B cell (primary cell): ENCODE data around the gene NABP1. TPM values are rescaled to one million over a fixed set of nuclear protein-coding genes. Genes with fewer than 3 reads are reported as not detected.

Experiments used
- ATAC-seq: fragments of 200-7000 bp; cut with Tn5 transposase; one replicate; pipeline ENCODE4 v1.10.0; 2021; ENCODE audit warnings: low read depth, mild to moderate bottlenecking, moderate number of reproducible peaks, moderate library complexity
- CTCF ChIA-PET: fragments of 350-600 bp; sonication (Branson Sonifier 250); formaldehyde crosslinking; loops from one replicate; lab custom pipeline; 2021; ENCODE audit warnings: antibody characterized with exemption, inconsistent platforms; lab: Charles Lee
- POLR2A ChIA-PET: fragments of 350-600 bp; sonication (Branson Sonifier 250); formaldehyde crosslinking; loops from one replicate; lab custom pipeline; 2021; ENCODE audit warnings: antibody characterized with exemption; lab: Charles Lee
- DNase-seq: peaks from one replicate; pipeline ENCODE4 v3.0.0; 2013
- H2AFZ ChIP-seq: 2 replicates; pipeline ENCODE4 v1.6.1; 2012; ENCODE audit warnings: mild to moderate bottlenecking, low read depth, low read length; ENCODE audit not compliant: insufficient read depth, poor library complexity, severe bottlenecking
- H3K27ac ChIP-seq, 2 donors: 1 replicate in 1 of 2; 2 replicates in 1 of 2; pipeline ENCODE4 v1.5.1; 2012 to 2013; ENCODE audit warnings: low read length in 2 of 2, mild to moderate bottlenecking in 2 of 2, moderate library complexity in 1 of 2
- H3K27me3 ChIP-seq, 4 experiments: fragments of 200-600 bp in 1 of 4; sonication (generic) in 1 of 4; replicated peaks in 1 of 4; 1 replicate in 2 of 4; 2 replicates in 2 of 4; pipeline versions ENCODE4 v1.6.1 to v1.7.0; 2013 to 2016; ENCODE audit warnings: low read length in 3 of 4, mild to moderate bottlenecking in 2 of 4, mixed read lengths in 1 of 4, moderate library complexity in 1 of 4; ENCODE audit not compliant: insufficient read depth in 4 of 4, control insufficient read depth in 3 of 4; ENCODE audit errors: control extremely low read depth in 1 of 4
- H3K36me3 ChIP-seq, 2 experiments: replicated peaks in 1 of 2; 1 replicate in 1 of 2; 2 replicates in 1 of 2; pipeline versions ENCODE4 v1.6.1 to v1.7.1; 2013; ENCODE audit warnings: low read length in 1 of 2; ENCODE audit not compliant: insufficient read depth in 2 of 2, control insufficient read depth in 1 of 2; ENCODE audit errors: control extremely low read depth in 1 of 2, extremely low read depth in 1 of 2
- H3K4me1 ChIP-seq, 2 donors: fragments of 200-600 bp in 1 of 2; sonication (generic) in 1 of 2; 1 replicate in 1 of 2; 2 replicates in 1 of 2; pipeline versions ENCODE4 v1.5.1 to v1.6.1; 2013 to 2017; ENCODE audit warnings: low read length in 2 of 2; ENCODE audit not compliant: control insufficient read depth in 2 of 2, insufficient read depth in 2 of 2
- H3K4me2 ChIP-seq: replicated peaks from 2 replicates; pipeline ENCODE3; 2012; ENCODE audit warnings: mild to moderate bottlenecking, low read depth, low read length; ENCODE audit not compliant: poor library complexity, severe bottlenecking
- H3K4me3 ChIP-seq, 5 experiments: fragments of 200-600 bp in 1 of 5; sonication (generic) in 1 of 5; 1 replicate in 3 of 5; 2 replicates in 2 of 5; pipeline versions ENCODE4 v1.5.1 to v1.7.0; 2011 to 2016; ENCODE audit warnings: low read length in 4 of 5, mild to moderate bottlenecking in 4 of 5, low read depth in 2 of 5, control low read depth in 1 of 5, moderate library complexity in 1 of 5; ENCODE audit not compliant: insufficient read depth in 1 of 5; ENCODE audit errors: control extremely low read depth in 1 of 5, extremely low read depth in 1 of 5
- H3K79me2 ChIP-seq: fragments of 200-600 bp; sonication (generic); one replicate; pipeline ENCODE4 v1.6.0; 2016; ENCODE audit warnings: low read length; ENCODE audit not compliant: control insufficient read depth, insufficient read depth
- H3K9ac ChIP-seq: fragments of 200-600 bp; sonication (generic); 2 replicates; pipeline ENCODE4 v1.6.1; 2017; ENCODE audit warnings: mild to moderate bottlenecking, low read length, moderate library complexity
- H3K9me3 ChIP-seq, 3 donors: one replicate each; pipeline versions ENCODE4 v1.6.1 to v1.7.1; 2013; ENCODE audit warnings: low read length in 2 of 3; ENCODE audit not compliant: control insufficient read depth in 2 of 3, insufficient read depth in 1 of 3; ENCODE audit errors: control extremely low read depth in 1 of 3
- H4K20me1 ChIP-seq: 2 replicates; pipeline ENCODE4 v1.6.0; 2012; ENCODE audit warnings: mild to moderate bottlenecking, low read length; ENCODE audit not compliant: insufficient read depth, control insufficient read depth, poor library complexity, severe bottlenecking
- H3K27ac Mint-ChIP-seq: one replicate; pipeline ENCODE4 v1.8.0; 2021; ENCODE audit warnings: mixed read lengths
- H3K27me3 Mint-ChIP-seq: one replicate; pipeline ENCODE4 v1.8.0; 2021; ENCODE audit warnings: mixed read lengths
- H3K4me1 Mint-ChIP-seq: one replicate; pipeline ENCODE4 v1.8.0; 2021; ENCODE audit warnings: mixed read lengths
- H3K4me3 Mint-ChIP-seq: one replicate; pipeline ENCODE4 v1.8.0; 2021; ENCODE audit warnings: mixed read lengths
- H3K9me3 Mint-ChIP-seq: one replicate; pipeline ENCODE4 v1.8.0; 2022; ENCODE audit warnings: mixed read lengths; ENCODE audit not compliant: insufficient read depth
- EZH2 ChIP-seq: IDR thresholded peaks from 2 replicates; pipeline ENCODE4 v1.6.1; 2012; ENCODE audit warnings: borderline replicate concordance, low read depth, mild to moderate bottlenecking, moderate library complexity, low read length; ENCODE audit not compliant: insufficient read depth, poor library complexity, severe bottlenecking
- WGBS: methylation state at CpG from one replicate; pipeline ENCODE4 v1.1.5; 2013; ENCODE audit warnings: missing lambda C conversion rate; ENCODE audit not compliant: insufficient coverage; 5-methylcytosine and 5-hydroxymethylcytosine counted together
- intact Hi-C: fragments of 100-400 bp; cut with micrococcal nuclease; formaldehyde crosslinking; loops from one replicate; pipeline ENCODE4 v1.10.0; 2022
- polyA plus RNA-seq: library from polyadenylated mRNA; depleted of rRNA; stranded (reverse); fragments of >200 nt; gene quantifications from 2 replicates; pipeline ENCODE4 v1.2.3, GENCODE V29; 2012
- total RNA-seq, 2 donors: library from RNA; stranded (reverse); fragments of 120-200 nt in 1 of 2; gene quantifications; 1 replicate in 1 of 2; 2 replicates in 1 of 2; pipeline versions ENCODE4 v1.2.3 to v1.2.4, GENCODE V29; 2013 to 2022
- TF ChIP-seq, protein P1 (sequence below): fragments of 200-600 bp; IDR thresholded peaks from one replicate; pipeline ENCODE4 v1.8.0; 2022; ENCODE audit warnings: antibody characterized with exemption, mild to moderate bottlenecking

Gene NABP1
- total and polyA plus RNA-seq, 2 donors (not counting 1 experiment from before 2014, with no cell fraction given), result 7.2 to 56.4 TPM

DNA sequence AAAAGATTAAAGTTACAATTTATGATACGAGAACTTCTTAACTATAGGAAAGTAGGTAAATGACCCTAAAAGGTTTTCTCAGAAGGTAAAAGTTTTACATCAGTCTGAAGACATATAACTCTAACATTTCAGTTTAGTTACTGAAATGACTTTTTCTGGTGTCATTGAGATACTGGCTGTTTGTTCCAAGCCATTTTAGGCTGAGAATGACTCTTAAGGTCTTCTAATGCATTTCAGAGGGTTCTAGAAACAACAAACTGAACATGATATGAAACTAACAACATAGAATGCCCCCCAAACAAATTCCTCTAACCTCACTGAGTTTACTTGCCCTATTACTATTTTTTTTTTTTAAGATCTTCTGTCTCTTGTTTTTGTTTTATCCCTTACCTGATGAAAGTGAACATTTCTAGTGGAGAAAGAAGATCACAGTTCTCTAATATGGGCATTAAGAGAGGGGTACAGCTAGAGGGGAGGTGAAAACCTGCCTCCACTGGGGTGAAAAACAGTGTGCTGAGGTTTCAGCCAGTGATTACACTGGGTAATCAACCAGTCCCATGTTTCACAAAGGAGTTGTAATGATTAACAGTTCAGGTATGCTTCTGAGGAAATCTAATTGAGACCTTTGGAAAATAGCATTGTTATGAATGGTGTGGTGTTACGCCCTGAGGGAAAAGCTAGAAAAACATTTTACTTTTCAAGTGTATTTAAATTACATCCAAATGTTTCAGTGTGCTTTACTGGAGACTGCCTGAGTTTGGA, 11.2 kb downstream of the NABP1 start:
- H3K4me2 ChIP-seq, result no peak overlapping the region
- no peak overlapping the region for H3K9ac ChIP-seq
- no CpG with 5 or more reads among the region's 2 CpGs for WGBS
- no peaks in the 10 kb centered on the region for H4K20me1 ChIP-seq
- TF ChIP-seq EZH2, result no peak
- TF ChIP-seq, protein P1, sequence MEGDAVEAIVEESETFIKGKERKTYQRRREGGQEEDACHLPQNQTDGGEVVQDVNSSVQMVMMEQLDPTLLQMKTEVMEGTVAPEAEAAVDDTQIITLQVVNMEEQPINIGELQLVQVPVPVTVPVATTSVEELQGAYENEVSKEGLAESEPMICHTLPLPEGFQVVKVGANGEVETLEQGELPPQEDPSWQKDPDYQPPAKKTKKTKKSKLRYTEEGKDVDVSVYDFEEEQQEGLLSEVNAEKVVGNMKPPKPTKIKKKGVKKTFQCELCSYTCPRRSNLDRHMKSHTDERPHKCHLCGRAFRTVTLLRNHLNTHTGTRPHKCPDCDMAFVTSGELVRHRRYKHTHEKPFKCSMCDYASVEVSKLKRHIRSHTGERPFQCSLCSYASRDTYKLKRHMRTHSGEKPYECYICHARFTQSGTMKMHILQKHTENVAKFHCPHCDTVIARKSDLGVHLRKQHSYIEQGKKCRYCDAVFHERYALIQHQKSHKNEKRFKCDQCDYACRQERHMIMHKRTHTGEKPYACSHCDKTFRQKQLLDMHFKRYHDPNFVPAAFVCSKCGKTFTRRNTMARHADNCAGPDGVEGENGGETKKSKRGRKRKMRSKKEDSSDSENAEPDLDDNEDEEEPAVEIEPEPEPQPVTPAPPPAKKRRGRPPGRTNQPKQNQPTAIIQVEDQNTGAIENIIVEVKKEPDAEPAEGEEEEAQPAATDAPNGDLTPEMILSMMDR, result no peak
- peaks cover 5 to 27% of the 10 kb centered on the region in 2 experiments for H3K36me3 ChIP-seq
- Mint-ChIP-seq H3K9me3 (no peaks in the 10 kb centered on the region), H3K27ac (no peak overlapping the region), H3K27me3 (no peaks in the 10 kb centered on the region), H3K4me1 (peaks cover 20% of the 10 kb centered on the region), H3K4me3 (no peak overlapping the region)
- peaks cover 3 to 7% of the 10 kb centered on the region in 2 donors for H3K4me1 ChIP-seq
- intact Hi-C loops, result no loop called here
- no peaks in the 10 kb centered on the region for H3K79me2 ChIP-seq
- ATAC-seq (no peak), DNase-seq (no peak)
- CTCF ChIA-PET, result interaction anchor here (0.7 to 2.8 kb wide), 9 partner anchors 8 to 473 kb away, joined by 3 to 33 read pairs (median 4); no protein-coding TSS in a partner anchor
- no peak overlapping the region for H2AFZ ChIP-seq
- H3K4me3 ChIP-seq, result no peak overlapping the region
- H3K27me3 ChIP-seq, result no peaks in the 10 kb centered on the region
- POLR2A ChIA-PET, result no interaction called here
- no peaks in the 10 kb centered on the region for H3K9me3 ChIP-seq
- peak overlapping the region in 1 of 2 donors; percentile 11 for H3K27ac ChIP-seq

DNA sequence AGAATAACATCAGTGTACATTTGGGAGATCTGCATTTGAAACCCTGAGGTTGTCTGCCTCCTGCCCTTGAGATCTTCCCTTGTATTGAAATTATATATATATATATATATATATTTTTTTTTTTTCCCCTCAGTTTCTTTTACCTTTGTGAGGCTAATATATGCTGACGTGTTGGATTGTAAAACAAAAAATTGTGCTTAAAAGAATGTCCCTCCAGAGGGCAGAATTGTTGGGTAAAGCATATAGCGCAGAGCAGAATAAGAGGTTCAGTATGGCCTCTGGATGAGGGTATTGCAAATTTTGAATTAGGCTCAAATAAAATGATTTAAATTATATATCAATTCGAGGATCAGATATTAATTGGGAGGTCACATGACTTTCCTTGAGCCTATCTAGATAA, 12.4 kb downstream of the NABP1 start:
- H3K9me3 ChIP-seq, result no peaks in the 10 kb centered on the region
- H4K20me1 ChIP-seq, result no peaks in the 10 kb centered on the region
- intact Hi-C loops, result no loop called here
- no peak overlapping the region for H3K27ac ChIP-seq
- peaks cover 20% of the 10 kb centered on the region for H3K4me1 Mint-ChIP-seq
- ATAC-seq (no peak), DNase-seq (no peak)
- no peak overlapping the region for H3K4me3 Mint-ChIP-seq
- no peaks in the 10 kb centered on the region for H3K27me3 Mint-ChIP-seq
- H3K9ac ChIP-seq, result no peak overlapping the region
- no peaks in the 10 kb centered on the region for H3K79me2 ChIP-seq
- ChIA-PET CTCF (interaction anchor here (1.4 to 2.8 kb wide), 3 partner anchors 9 to 124 kb away, joined by 4 to 33 read pairs (median 15); no protein-coding TSS in a partner anchor), POLR2A (no interaction called here)
- H3K9me3 Mint-ChIP-seq, result no peaks in the 10 kb centered on the region
- H3K36me3 ChIP-seq, result peaks cover 5 to 15% of the 10 kb centered on the region in 2 experiments
- no peak overlapping the region for H3K4me3 ChIP-seq
- WGBS, result no CpG with 5 or more reads among the region's 3 CpGs
- H3K27ac Mint-ChIP-seq, result no peak overlapping the region
- H3K4me2 ChIP-seq, result no peak overlapping the region
- no peaks in the 10 kb centered on the region for H3K27me3 ChIP-seq
- no peak overlapping the region for H2AFZ ChIP-seq
- H3K4me1 ChIP-seq, result peaks cover 3 to 7% of the 10 kb centered on the region in 2 donors
- no peak for TF ChIP-seq EZH2
- TF ChIP-seq, protein P1, result no peak
